Measurements from ENCODE around the gene ARHGAP4. TPM values are rescaled to one million over a fixed set of nuclear protein-coding genes. Genes with fewer than 3 reads are reported as not detected.
A peak's percentile ranks its signal among the peaks of the same experiment; 100 is the strongest.

ARHGAP4 gene
- total RNA-seq, 4 donors from 2014 or later: 23.0 to 90.9 (median 32.7) TPM

GRCh38 chrX:153885208-153885787 is 40.8 kb downstream of the ARHGAP4 start:
- H3K4me3 ChIP-seq: peak overlapping the region; percentile 9 to 49 (median 24)
- H3K36me3 ChIP-seq: no peaks in the 10 kb centered on the region
- H3K4me1 ChIP-seq: peaks cover 0 to 10% (median 3%) of the 10 kb centered on the region in 4 donors
- H3K27ac ChIP-seq: peak overlapping the region in 2 of 4 donors; percentile 60 to 80
- peaks cover 0 to 81% of the 10 kb centered on the region in 2 donors for H3K27me3 ChIP-seq
- 6 to 22% methylated on average over 3 to 31 of the region's 32 CpGs for WGBS, 2 donors
- DNase-seq (ENCODE audit: low spot score in 2 of 2): no peak
- TF ChIP-seq POLR2A (IDR thresholded peaks at IDR 0.05) (no peak), EP300 (IDR thresholded peaks at IDR 0.05) (no peak), CTCF (IDR thresholded peaks at IDR 0.05) (no peak)
- no peaks in the 10 kb centered on the region for H3K9me3 ChIP-seq

DNA sequence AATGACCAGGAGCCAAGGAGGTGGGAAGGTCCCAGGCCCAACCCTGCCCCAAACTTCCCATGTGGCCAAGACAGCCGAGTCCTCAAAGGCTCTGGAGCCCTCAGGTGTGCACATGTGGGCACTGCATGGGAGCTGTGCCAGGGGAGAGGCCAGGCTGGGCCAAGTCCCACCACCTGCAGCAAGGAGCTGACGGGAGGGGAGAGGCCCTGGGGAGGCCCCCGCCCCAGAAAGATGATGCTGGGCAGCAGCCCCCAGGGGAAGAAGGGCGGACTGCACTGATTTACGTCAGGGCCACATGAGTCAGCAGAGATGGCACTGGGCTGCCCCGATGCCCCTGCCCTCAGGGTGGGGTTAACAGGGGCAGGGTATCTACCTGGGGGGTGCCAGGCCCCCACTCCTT is 41.5 kb downstream of the ARHGAP4 start:
- Histone ChIP-seq H3K36me3 (no peaks in the 10 kb centered on the region), H3K4me1 (peaks cover 0 to 10% (median 3%) of the 10 kb centered on the region in 4 donors), H3K9me3 (no peaks in the 10 kb centered on the region), H3K27me3 (peaks cover 0 to 85% of the 10 kb centered on the region in 2 donors), H3K27ac (peak overlapping the region in 2 of 4 donors; percentile 60 to 80), H3K4me3 (peak overlapping the region in 3 of 4 donors; percentile 9 to 49 (median 24))
- DNase-seq (ENCODE audit: low spot score in 2 of 2): no peak
- 0 to 59% methylated on average over 1 to 6 of the region's 6 CpGs for WGBS, 2 donors
- TF ChIP-seq POLR2A (IDR thresholded peaks at IDR 0.05) (no peak), EP300 (IDR thresholded peaks at IDR 0.05) (no peak), CTCF (IDR thresholded peaks at IDR 0.05) (no peak)

DNA sequence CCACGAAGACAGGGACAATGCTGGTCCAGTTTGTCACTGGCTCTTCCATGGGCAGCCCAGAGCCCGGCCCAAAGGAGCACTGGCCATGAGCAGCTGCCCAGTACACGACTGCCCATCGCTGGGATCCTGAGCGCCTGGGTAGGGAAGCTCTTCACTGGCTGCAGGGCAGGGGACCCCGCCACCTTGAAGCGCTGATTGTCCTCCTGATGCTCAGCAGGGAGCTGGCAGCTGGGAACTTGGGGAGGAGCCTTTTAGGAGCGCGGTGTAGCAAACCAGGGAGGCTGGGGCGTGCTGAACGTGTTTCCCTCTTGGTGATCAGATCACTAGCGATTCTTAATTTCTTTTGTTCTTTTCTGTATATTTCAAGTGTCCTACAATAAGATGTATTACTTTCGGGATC is 41.9 kb downstream of the ARHGAP4 start:
- Histone ChIP-seq H3K27me3 (peaks cover 0 to 90% of the 10 kb centered on the region in 2 donors), H3K9me3 (no peaks in the 10 kb centered on the region), H3K4me3 (peak overlapping the region in 1 of 4 donors; percentile 49), H3K36me3 (no peaks in the 10 kb centered on the region), H3K4me1 (peaks cover 0 to 10% (median 5%) of the 10 kb centered on the region in 4 donors), H3K27ac (peak overlapping the region in 1 of 4 donors; percentile 80)
- no peak for DNase-seq (ENCODE audit: low spot score in 2 of 2)
- TF ChIP-seq CTCF (IDR thresholded peaks at IDR 0.05) (no peak), POLR2A (IDR thresholded peaks at IDR 0.05) (no peak), EP300 (IDR thresholded peaks at IDR 0.05) (no peak)
- 44 to 58% methylated on average over 13 of the region's 13 CpGs for WGBS, 2 donors

- peak overlapping the region in 2 of 4 donors; percentile 36 to 80 for H3K27ac ChIP-seq
- 61 to 68% methylated on average over 7 to 11 of the region's 13 CpGs for WGBS, 2 donors
- TF ChIP-seq CTCF (IDR thresholded peaks at IDR 0.05): no peak
- TF ChIP-seq EP300 (IDR thresholded peaks at IDR 0.05): no peak
- TF ChIP-seq POLR2A (IDR thresholded peaks at IDR 0.05): no peak
- peaks cover 0 to 92% of the 10 kb centered on the region in 2 donors for H3K27me3 ChIP-seq
- H3K36me3 ChIP-seq: no peaks in the 10 kb centered on the region
- H3K4me3 ChIP-seq: peak overlapping the region in 1 of 4 donors; percentile 49
- DNase-seq (ENCODE audit: low spot score in 2 of 2): no peak
- peaks cover 0 to 13% (median 5%) of the 10 kb centered on the region in 4 donors for H3K4me1 ChIP-seq
- H3K9me3 ChIP-seq: no peaks in the 10 kb centered on the region
These were observed 42.8 kb downstream of the ARHGAP4 start for GRCh38 chrX:153883163-153883843.

DNA sequence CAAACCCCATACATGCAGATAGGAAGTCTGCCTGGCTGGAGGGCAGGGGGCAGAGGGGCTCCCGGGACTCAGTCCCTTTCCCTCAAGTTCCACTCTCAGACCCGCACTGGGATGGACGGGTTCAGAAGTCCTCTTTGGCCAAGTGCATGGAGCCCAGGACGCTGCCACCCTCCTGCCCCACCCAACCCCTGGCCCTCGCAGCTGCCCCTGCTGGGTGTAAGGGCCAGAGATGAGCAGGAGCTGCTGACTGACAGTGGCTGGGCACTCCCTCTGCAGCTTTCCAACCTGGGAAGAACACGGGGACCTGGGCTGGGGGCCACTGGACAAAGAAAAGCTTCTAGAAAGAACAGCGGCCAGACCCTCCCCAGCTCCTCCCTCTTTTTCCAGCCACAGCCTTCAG is 43.5 kb downstream of the ARHGAP4 start:
- Histone ChIP-seq H3K36me3 (no peaks in the 10 kb centered on the region), H3K9me3 (no peaks in the 10 kb centered on the region), H3K27me3 (peaks cover 0 to 94% of the 10 kb centered on the region in 2 donors), H3K4me1 (peaks cover 0 to 13% (median 5%) of the 10 kb centered on the region in 4 donors), H3K4me3 (no peak overlapping the region), H3K27ac (peak overlapping the region in 2 of 4 donors; percentile 36 to 80)
- TF ChIP-seq CTCF (IDR thresholded peaks at IDR 0.05) (no peak), EP300 (IDR thresholded peaks at IDR 0.05) (no peak), POLR2A (IDR thresholded peaks at IDR 0.05) (no peak)
- 20 to 40% methylated on average over 1 to 7 of the region's 7 CpGs for WGBS, 2 donors
- no peak for DNase-seq (ENCODE audit: low spot score in 2 of 2)

Measured in tibial nerve (tissue), 4 donors.